Measurements from ENCODE around the gene ATF7. TPM values are rescaled to one million over a fixed set of nuclear protein-coding genes. Genes with fewer than 3 reads are reported as not detected.

The ATF7 gene
- total and polyA plus RNA-seq, 2 of the 13 experiments (the other 11 are each of a cell fraction or from before 2014, with no cell fraction given): 9.6 to 16.2 TPM

GRCh38 chr12:53538209-53538689, 87.9 kb downstream of the ATF7 start (continued):
- TF ChIP-seq ZFP62 (CRISPR knock-in tag; IDR thresholded peaks at IDR 0.05): no peak
- TF ChIP-seq TRIM22 (IDR thresholded peaks at IDR 0.05): no peak
- peak; percentile 92 for TF ChIP-seq DNMT3B (CRISPR knock-in tag; conservative IDR thresholded peaks at IDR 0.05)
- no peak for TF ChIP-seq LCORL (IDR thresholded peaks at IDR 0.05)
- TF ChIP-seq LCORL (CRISPR knock-in tag; IDR thresholded peaks at IDR 0.05): 0 out of 2 replicates have a peak, but pooled peaks have one; percentile 41
- TF ChIP-seq RELA (CRISPR knock-in tag; IDR thresholded peaks at IDR 0.05): no peak
- TF ChIP-seq SP140L (CRISPR knock-in tag; IDR thresholded peaks at IDR 0.05; ENCODE audit: borderline replicate concordance): no peak
- TF ChIP-seq TGIF2 (CRISPR knock-in tag; IDR thresholded peaks at IDR 0.05): peak; percentile 82
- TF ChIP-seq RBM39 (IDR thresholded peaks at IDR 0.05; ENCODE audit: low read depth, low read length, poor library complexity, severe bottlenecking): no peak
- no peak for TF ChIP-seq SMARCE1 (IDR thresholded peaks at IDR 0.05; ENCODE audit: borderline replicate concordance)
- TF ChIP-seq ZNF543 (CRISPR knock-in tag; IDR thresholded peaks at IDR 0.05): no peak
- TF ChIP-seq YEATS2 (CRISPR knock-in tag; IDR thresholded peaks at IDR 0.05; ENCODE audit: borderline replicate concordance): peak; percentile 60; the same call in 1 of the 2 replicates
- no peak for TF ChIP-seq MEIS1 (CRISPR knock-in tag; IDR thresholded peaks at IDR 0.05; ENCODE audit: borderline replicate concordance)
- TF ChIP-seq ZNF124 (CRISPR knock-in tag; IDR thresholded peaks at IDR 0.05): 0 out of 2 replicates have a peak, but pooled peaks have one; percentile 41
- TF ChIP-seq PLRG1 (conservative IDR thresholded peaks at IDR 0.05): no peak
- TF ChIP-seq CHD4 (IDR thresholded peaks at IDR 0.05; ENCODE audit: borderline replicate concordance, low read length): peak; percentile 88; the same call in 1 of the 2 replicates
- TF ChIP-seq MIER2 (CRISPR knock-in tag; IDR thresholded peaks at IDR 0.05): no peak; the same call in 1 of the 2 replicates
- no peak for TF ChIP-seq ZNF256 (CRISPR knock-in tag; conservative IDR thresholded peaks at IDR 0.05)
- TF ChIP-seq, protein P1, sequence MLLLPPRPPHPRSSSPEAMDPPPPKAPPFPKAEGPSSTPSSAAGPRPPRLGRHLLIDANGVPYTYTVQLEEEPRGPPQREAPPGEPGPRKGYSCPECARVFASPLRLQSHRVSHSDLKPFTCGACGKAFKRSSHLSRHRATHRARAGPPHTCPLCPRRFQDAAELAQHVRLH (CRISPR knock-in tag; IDR thresholded peaks at IDR 0.05; ENCODE audit: borderline replicate concordance, low read depth): peak; percentile 66; the same call in 1 of the 2 replicates
- TF ChIP-seq GATA4 (IDR thresholded peaks at IDR 0.05; ENCODE audit: borderline replicate concordance, low read depth): peak; percentile 43; the same call in 1 of the 2 replicates
- no peak for TF ChIP-seq HMGA1 (CRISPR knock-in tag; conservative IDR thresholded peaks at IDR 0.05)
- peak; percentile 68 for TF ChIP-seq NR2F6 (IDR thresholded peaks at IDR 0.05)
- TF ChIP-seq NR2F6 (CRISPR knock-in tag; IDR thresholded peaks at IDR 0.05): peak; percentile 82
- TF ChIP-seq, protein P2, sequence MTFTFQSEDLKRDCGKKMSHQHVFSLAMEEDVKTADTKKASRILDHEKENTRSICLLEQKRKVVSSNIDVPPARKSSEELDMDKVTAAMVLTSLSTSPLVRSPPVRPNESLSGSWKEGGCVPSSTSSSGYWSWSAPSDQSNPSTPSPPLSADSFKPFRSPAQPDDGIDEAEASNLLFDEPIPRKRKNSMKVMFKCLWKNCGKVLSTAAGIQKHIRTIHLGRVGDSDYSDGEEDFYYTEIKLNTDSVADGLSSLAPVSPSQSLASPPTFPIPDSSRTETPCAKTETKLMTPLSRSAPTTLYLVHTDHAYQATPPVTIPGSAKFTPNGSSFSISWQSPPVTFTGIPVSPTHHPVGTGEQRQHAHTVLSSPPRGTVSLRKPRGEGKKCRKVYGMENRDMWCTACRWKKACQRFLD (CRISPR knock-in tag; IDR thresholded peaks at IDR 0.05; ENCODE audit: borderline replicate concordance): no peak
- peak; percentile 84; the same call in 1 of the 2 replicates for TF ChIP-seq ZNF710 (CRISPR knock-in tag; IDR thresholded peaks at IDR 0.05; ENCODE audit: borderline replicate concordance)
- TF ChIP-seq ZNF501 (CRISPR knock-in tag; IDR thresholded peaks at IDR 0.05): no peak
- TF ChIP-seq, protein P3, sequence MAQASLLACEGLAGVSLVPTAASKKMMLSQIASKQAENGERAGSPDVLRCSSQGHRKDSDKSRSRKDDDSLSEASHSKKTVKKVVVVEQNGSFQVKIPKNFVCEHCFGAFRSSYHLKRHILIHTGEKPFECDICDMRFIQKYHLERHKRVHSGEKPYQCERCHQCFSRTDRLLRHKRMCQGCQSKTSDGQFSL (CRISPR knock-in tag; IDR thresholded peaks at IDR 0.05): no peak

Measured in HepG2 (cell line).